Hepatocyte (in vitro differentiated cells): ENCODE data around the gene ADGRA1.

Experiments used
- CTCF ChIP-seq: fragments of 200-600 bp; sonication (generic); IDR thresholded peaks from 2 replicates; pipeline ENCODE4 v1.5.1; 2016; ENCODE audit warnings: antibody characterized with exemption, mild to moderate bottlenecking; ENCODE audit not compliant: poor library complexity
- EZH2 ChIP-seq: fragments of 200-600 bp; sonication (generic); IDR thresholded peaks from 2 replicates; pipeline ENCODE4 v1.6.1; 2016; ENCODE audit warnings: antibody characterized with exemption, mild to moderate bottlenecking, borderline replicate concordance
- EZH2phosphoT487 ChIP-seq: fragments of 200-600 bp; sonication (generic); IDR thresholded peaks from one replicate; pipeline ENCODE4 v1.6.1; 2018; ENCODE audit warnings: antibody characterized with exemption, mild to moderate bottlenecking, low read depth, moderate library complexity; ENCODE audit not compliant: unreplicated experiment, severe bottlenecking

DNA sequence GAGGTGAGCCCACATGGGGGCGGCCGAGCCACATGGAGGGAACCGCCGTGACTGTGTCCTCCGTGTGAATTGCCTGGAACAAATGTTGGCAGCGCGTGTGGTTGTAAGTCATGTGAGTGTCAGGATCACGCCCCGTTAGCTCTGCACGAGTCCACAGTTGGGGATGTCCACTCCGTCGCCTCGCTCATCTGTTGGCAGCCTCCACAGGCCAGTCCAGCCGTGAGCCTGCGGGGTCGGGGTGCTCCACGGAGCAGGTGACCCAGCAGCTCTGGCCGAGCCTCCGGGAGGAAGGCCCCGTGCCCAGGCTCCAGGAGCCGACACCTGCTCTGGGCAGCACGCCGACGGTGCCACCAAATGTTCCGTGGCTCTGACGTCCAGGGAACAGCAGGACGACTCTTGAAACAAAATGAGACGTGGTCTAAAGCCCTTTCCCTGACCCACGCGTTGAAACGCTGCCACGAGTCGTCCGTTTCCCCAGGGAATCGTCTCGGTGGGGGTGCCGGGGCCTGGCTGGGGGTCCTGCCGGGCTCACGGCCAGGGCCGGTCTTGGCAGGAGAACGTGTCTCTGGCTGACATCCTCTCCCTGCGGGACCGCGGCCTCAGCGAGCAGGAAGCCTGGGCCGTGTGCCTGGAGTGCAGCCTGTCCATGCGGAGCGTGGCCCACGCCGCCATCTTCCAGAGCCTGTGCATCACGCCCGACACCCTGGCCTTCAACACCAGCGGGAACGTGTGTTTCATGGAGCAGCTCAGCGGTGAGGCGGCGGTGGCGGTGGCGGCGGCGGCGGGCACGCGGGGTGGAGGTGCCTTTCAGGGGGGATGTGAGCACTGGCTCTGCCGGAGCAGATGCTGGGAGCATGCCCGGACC, 79.3 kb downstream of the ADGRA1 start:
- TF ChIP-seq CTCF (no peak), EZH2phosphoT487 (no peak), EZH2 (no peak)
